Transverse colon (tissue), 4 donors: ENCODE results near the gene MYH14. TPM values are rescaled to one million over a fixed set of nuclear protein-coding genes. Genes with fewer than 3 reads are reported as not detected.
A peak's percentile ranks its signal among the peaks of the same experiment; 100 is the strongest.

Experiments
- DNase-seq: peaks from one replicate; pipeline ENCODE4 v3.0.0-alpha.2; 2019
- H3K27ac ChIP-seq, 4 donors: fragments of 200-600 bp; sonication (generic); 2 replicates each; pipeline ENCODE4 v1.5.1; 2016 to 2018; ENCODE audit warnings: inconsistent platforms in 4 of 4
- H3K27me3 ChIP-seq: fragments of 200-600 bp; sonication (generic); 2 replicates; pipeline ENCODE4 v1.5.1; 2017; ENCODE audit warnings: inconsistent platforms
- H3K36me3 ChIP-seq, 4 donors: fragments of 200-600 bp; sonication (generic); 2 replicates each; pipeline ENCODE4 v1.5.1; 2017 to 2019; ENCODE audit warnings: inconsistent platforms in 4 of 4
- H3K4me1 ChIP-seq, 4 donors: fragments of 200-600 bp; sonication (generic); 2 replicates each; pipeline ENCODE4 v1.5.1; 2017 to 2020; ENCODE audit warnings: inconsistent platforms in 4 of 4
- H3K4me3 ChIP-seq, 4 donors: fragments of 200-600 bp; sonication (generic); 1 replicate in 1 of 4; 2 replicates in 3 of 4; pipeline versions ENCODE4 v1.5.1 to v1.6.1; 2017 to 2019; ENCODE audit warnings: inconsistent platforms in 4 of 4
- H3K9me3 ChIP-seq, 2 donors: fragments of 200-600 bp; sonication (generic); 2 replicates each; pipeline ENCODE4 v1.5.1; 2017 to 2019; ENCODE audit warnings: inconsistent platforms in 2 of 2
- EP300 ChIP-seq: sonication (generic); formaldehyde crosslinking; IDR thresholded peaks from one replicate; pipeline ENCODE4 v1.6.1; 2017; ENCODE audit warnings: antibody characterized with exemption, low read depth
- POLR2A ChIP-seq: fragments of 450-650 bp; IDR thresholded peaks from one replicate; pipeline ENCODE4 v1.6.1; 2016; ENCODE audit warnings: antibody characterized with exemption, mild to moderate bottlenecking, moderate library complexity
- POLR2AphosphoS5 ChIP-seq, 3 donors: sonication (generic); formaldehyde crosslinking; IDR thresholded peaks; one replicate each; pipeline ENCODE4 v1.6.1; 2016; ENCODE audit warnings: antibody characterized with exemption in 3 of 3
- WGBS, 2 donors: methylation state at CpG; one replicate each; pipeline ENCODE4 v1.1.5; 2018; ENCODE audit warnings: low coverage in 1 of 2; 5-methylcytosine and 5-hydroxymethylcytosine counted together
- in situ Hi-C, 4 donors: fragments of 200-750 bp; cut with MboI; loops; one replicate each; pipeline versions ENCODE4 v1.15.0 to v1.15.1; 2017; ENCODE audit warnings: low sequenced_read_pairs in 3 of 4, low pct_ligation_motif_present in 1 of 4, low pct_unique_long_range_greater_than_20kb in 1 of 4
- intact Hi-C: fragments of 100-400 bp; cut with DNase I; formaldehyde crosslinking; loops from one replicate; pipeline ENCODE4 v1.15.1; 2023; ENCODE audit warnings: low total_unique reads
- total RNA-seq, 4 donors: library from RNA; depleted of rRNA; stranded (reverse); fragments of >200 nt; gene quantifications; one replicate each; pipeline ENCODE4 v1.1.0, GENCODE V29; 2016
- TF ChIP-seq, protein P1 (sequence below), 5 experiments: fragments of 200-600 bp in 3 of 5; fragments of 450-650 bp in 2 of 5; sonication (generic) in 3 of 5; IDR thresholded peaks; 1 replicate in 2 of 5; 2 replicates in 3 of 5; pipeline ENCODE4 v1.5.1; 2016 to 2017; ENCODE audit warnings: antibody characterized with exemption in 5 of 5, inconsistent platforms in 3 of 5, mild to moderate bottlenecking in 2 of 5, moderate library complexity in 1 of 5

Gene MYH14
- total RNA-seq, 4 donors from 2014 or later, result 321 to 814 (median 393) TPM

DNA sequence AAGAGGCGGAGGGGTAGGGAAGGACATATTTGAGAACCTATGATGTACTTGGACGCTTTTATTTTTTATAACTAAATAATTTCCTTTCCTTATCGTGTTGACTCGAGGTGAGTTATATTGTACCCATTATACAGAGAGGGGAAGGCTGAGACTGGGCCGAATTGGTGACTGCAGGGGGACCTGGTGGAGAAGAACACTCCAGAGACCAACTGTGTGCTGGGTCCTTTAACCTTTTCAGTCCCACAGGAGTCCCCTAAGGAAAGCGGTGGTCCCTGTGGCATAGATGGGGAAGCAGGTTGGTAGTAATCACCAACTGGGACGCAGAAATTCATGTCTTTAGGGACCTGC, 633 bp downstream of the MYH14 start:
- in situ Hi-C loops (no loop called here), intact Hi-C loops (no loop called here)
- H3K27ac ChIP-seq, result peak overlapping the region; percentile 90 to 98 (median 94)
- no peaks in the 10 kb centered on the region for H3K9me3 ChIP-seq
- TF ChIP-seq POLR2A, result no peak
- no peak for TF ChIP-seq EP300
- TF ChIP-seq, protein P1, sequence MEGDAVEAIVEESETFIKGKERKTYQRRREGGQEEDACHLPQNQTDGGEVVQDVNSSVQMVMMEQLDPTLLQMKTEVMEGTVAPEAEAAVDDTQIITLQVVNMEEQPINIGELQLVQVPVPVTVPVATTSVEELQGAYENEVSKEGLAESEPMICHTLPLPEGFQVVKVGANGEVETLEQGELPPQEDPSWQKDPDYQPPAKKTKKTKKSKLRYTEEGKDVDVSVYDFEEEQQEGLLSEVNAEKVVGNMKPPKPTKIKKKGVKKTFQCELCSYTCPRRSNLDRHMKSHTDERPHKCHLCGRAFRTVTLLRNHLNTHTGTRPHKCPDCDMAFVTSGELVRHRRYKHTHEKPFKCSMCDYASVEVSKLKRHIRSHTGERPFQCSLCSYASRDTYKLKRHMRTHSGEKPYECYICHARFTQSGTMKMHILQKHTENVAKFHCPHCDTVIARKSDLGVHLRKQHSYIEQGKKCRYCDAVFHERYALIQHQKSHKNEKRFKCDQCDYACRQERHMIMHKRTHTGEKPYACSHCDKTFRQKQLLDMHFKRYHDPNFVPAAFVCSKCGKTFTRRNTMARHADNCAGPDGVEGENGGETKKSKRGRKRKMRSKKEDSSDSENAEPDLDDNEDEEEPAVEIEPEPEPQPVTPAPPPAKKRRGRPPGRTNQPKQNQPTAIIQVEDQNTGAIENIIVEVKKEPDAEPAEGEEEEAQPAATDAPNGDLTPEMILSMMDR (IDR thresholded peaks at IDR 0.05), result no peak
- TF ChIP-seq POLR2AphosphoS5 (IDR thresholded peaks at IDR 0.05), result no peak
- 34 to 42% methylated on average over 6 to 7 of the region's 7 CpGs for WGBS, 2 donors
- peaks cover 59% of the 10 kb centered on the region for H3K27me3 ChIP-seq
- H3K4me1 ChIP-seq, result peaks cover 1 to 47% (median 31%) of the 10 kb centered on the region in 4 donors
- H3K36me3 ChIP-seq, result no peaks in the 10 kb centered on the region
- peak overlapping the region in 2 of 4 donors; percentile 54 to 56 for H3K4me3 ChIP-seq
- no peak for DNase-seq

DNA sequence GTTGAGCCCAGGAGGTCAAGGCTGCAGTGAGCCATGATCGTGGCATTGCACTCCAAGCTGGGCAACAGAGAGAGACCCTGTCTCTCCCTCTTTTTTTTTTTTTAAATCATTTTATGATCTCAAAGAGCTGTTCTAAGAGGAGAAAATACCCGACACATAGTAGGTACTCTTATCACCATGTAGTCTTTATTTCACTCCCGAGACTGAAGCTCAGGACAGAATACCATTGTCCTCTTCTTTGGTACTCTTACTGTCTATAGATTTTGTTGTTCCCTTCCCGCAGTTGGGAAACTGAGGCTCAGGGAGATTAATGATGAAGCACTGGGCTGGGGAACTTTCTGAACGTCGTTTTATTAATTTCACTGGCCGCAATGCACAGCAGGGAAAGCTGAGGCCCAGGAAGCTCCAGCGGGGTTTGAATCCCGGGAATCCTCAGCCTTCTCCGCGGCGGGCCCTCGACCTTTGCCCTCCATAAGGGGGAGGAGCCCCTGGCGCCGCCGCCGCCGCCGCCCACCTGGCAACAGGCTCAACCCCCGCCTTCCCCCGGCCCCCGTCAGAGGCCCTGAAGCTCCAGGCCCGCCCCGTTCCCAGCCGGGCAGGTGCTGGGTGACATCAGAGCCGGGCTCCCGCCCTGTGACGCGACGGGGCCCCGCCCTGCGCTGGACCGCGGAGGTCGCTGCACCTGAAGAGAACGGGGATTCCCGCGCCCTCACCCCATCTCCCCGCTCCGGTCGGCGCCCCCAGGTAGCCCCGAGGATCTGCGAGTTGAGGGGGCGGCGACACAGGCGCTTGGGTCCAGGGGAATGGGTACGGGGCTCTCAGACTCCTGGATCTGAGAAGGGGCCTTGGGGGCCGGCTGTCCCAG, 1.6 kb downstream of the MYH14 start:
- peak; percentile 95 for DNase-seq
- H3K27ac ChIP-seq, result peak overlapping the region; percentile 90 to 98 (median 94)
- H3K9me3 ChIP-seq, result no peaks in the 10 kb centered on the region
- in situ Hi-C loops (no loop called here), intact Hi-C loops (no loop called here)
- peaks cover 59% of the 10 kb centered on the region for H3K27me3 ChIP-seq
- WGBS, 2 donors, result 10 to 56% methylated on average over 2 to 49 of the region's 49 CpGs
- peaks cover 0 to 45% (median 30%) of the 10 kb centered on the region in 4 donors for H3K4me1 ChIP-seq
- peak; percentile 68 for TF ChIP-seq EP300
- no peak for TF ChIP-seq POLR2A
- peak; percentile 37 to 71 (median 70) for TF ChIP-seq POLR2AphosphoS5 (IDR thresholded peaks at IDR 0.05)
- TF ChIP-seq, protein P1 (IDR thresholded peaks at IDR 0.05), result no peak
- no peaks in the 10 kb centered on the region for H3K36me3 ChIP-seq
- peak overlapping the region in 3 of 4 donors; percentile 34 to 53 (median 38) for H3K4me3 ChIP-seq

DNA sequence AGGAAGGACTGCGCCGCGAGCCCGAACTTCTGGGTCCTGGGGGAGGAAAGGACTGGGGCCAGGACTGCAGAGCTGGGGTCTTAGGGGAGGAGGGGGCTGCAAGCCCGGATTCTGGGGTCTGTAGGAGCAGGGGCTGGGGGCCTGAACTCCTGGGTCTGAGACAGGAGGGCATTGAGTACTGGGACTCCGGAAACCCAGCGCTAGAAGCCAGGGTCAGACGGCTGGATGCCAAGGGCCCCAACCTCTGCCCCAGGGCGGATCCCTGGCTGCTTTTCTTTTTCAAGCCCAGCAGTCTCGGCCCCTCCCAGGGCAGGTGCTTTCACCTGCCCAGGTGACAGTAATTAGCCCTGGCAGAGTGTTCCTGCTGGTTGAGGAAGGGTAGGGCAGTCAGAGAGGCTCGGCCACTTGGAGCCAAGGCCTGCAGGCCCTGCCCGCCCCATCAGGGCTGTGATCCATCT, 2.3 kb downstream of the MYH14 start:
- in situ Hi-C loops, result no loop called here

DNA sequence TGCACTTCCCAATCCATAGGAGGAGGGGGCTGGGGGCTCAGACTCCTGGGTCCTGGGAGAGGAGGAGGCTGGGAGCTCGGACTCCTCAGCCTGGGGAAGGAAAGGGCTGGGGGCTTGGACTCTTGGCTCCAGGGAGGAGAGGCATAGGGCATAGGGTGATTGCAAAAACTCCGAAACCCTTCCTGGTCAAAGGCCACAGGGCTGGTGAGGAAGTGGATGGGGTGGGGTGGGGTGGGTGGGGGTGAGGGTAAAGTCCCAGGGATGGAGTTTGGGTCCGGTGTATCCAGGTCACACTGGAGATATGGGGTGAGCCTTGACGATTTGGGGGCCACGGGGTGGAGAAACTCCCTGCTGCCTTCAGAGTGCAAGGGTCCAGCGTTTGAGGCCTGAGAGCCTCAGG, 2.8 kb downstream of the MYH14 start:
- Histone ChIP-seq H3K36me3 (no peaks in the 10 kb centered on the region), H3K4me1 (peaks cover 0 to 45% (median 30%) of the 10 kb centered on the region in 4 donors), H3K4me3 (peak overlapping the region in 2 of 4 donors; percentile 34 to 53), H3K27ac (peak overlapping the region; percentile 90 to 98 (median 94)), H3K27me3 (peaks cover 53% of the 10 kb centered on the region), H3K9me3 (no peaks in the 10 kb centered on the region)
- peak; percentile 58 for DNase-seq
- intact Hi-C loops (no loop called here), in situ Hi-C loops (no loop called here)
- TF ChIP-seq EP300 (no peak), POLR2A (no peak), POLR2AphosphoS5 (IDR thresholded peaks at IDR 0.05) (no peak)
- TF ChIP-seq, protein P1 (IDR thresholded peaks at IDR 0.05), result peak in 1 of 5 experiments; percentile 7
- WGBS, 2 donors, result 53% methylated on average over 6 of the region's 6 CpGs; no CpG with 5 or more reads in 1 of the 2 donors

More for the DNA sequence above, 2.3 kb downstream of the MYH14 start:
- DNase-seq, result peak; percentile 91
- H3K4me3 ChIP-seq, result peak overlapping the region in 3 of 4 donors; percentile 34 to 53 (median 38)
- WGBS, 2 donors, result 21% methylated on average over 8 of the region's 12 CpGs; no CpG with 5 or more reads in 1 of the 2 donors
- H3K27me3 ChIP-seq, result peaks cover 58% of the 10 kb centered on the region
- intact Hi-C loops, result no loop called here
- no peaks in the 10 kb centered on the region for H3K9me3 ChIP-seq
- peaks cover 0 to 45% (median 30%) of the 10 kb centered on the region in 4 donors for H3K4me1 ChIP-seq
- no peaks in the 10 kb centered on the region for H3K36me3 ChIP-seq
- peak overlapping the region; percentile 90 to 98 (median 94) for H3K27ac ChIP-seq
- TF ChIP-seq, protein P1 (IDR thresholded peaks at IDR 0.05), result peak in 4 of 5 experiments; percentile 35 to 85 (median 54)
- TF ChIP-seq EP300 (peak; percentile 66), POLR2A (peak; percentile 81), POLR2AphosphoS5 (IDR thresholded peaks at IDR 0.05) (peak; percentile 71 to 90 (median 76))
